ENCODE measurements around the gene CNDP1.

DNA sequence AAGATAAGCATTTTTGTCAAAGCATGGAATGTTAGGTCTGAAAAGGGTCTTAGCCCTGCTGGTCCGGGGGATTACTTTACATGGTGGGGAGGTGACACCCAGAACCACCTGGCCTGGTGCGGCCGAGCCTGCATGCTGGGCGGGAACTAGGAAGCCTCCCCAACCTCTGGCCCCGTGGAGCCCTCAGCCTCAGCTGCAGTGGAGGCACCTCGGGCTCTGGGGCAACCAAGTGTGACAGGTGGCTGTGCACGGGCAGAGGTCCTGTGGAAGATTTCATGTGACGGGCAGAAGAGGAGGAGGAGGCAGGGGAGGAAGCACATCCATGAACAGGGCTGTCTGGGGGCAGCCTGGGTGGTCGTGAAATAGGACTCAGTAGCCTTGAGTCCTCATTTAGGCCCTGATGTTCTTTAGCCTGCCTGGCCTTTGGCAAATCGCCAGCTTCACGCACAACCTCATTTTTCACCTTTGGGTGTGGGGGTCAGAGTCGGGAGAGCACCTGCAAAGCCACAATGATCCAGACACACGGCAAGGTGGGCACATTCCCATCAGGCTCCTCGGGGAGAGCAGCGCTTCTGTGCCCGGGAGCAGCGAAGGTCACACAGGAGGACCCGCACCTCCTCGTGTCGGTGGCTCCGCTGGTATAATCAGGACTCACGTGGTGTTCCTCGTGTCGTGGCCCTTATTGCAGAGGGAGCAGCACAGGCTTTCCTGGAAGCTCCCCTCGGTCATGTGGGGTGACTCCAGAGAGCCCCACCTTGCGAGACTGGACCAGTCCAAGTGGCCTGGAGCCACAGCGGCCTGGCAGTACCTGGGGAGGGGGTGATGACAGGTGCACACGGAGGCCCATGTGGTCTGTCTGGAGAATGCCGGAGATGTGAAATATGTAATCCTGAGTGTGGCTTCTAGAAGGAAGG lies 24.2 kb upstream of the CNDP1 start:
- TF ChIP-seq POLR2AphosphoS5 (IDR thresholded peaks at IDR 0.05; ENCODE audit: borderline replicate concordance, low read depth, low read length) (no peak), EZH2 (IDR thresholded peaks at IDR 0.05) (no peak), FOXP2 (optimal IDR thresholded peaks at IDR 0.05; ENCODE audit: control extremely low read depth, extremely low read length, insufficient read depth) (no peak)

Measured in SK-N-MC (cell line).